ENCODE measurements around the gene CUX1.

- TF ChIP-seq CTCF (IDR thresholded peaks at IDR 0.05; ENCODE audit: insufficient read depth, low read depth, low read length) (no peak), EZH2 (IDR thresholded peaks at IDR 0.05; ENCODE audit: insufficient read depth, low read length) (no peak)
Observed at GRCh38 chr7:102225025-102225424, 407.6 kb downstream of the CUX1 start.

Measured in astrocyte (in vitro differentiated cells and primary cell).